ENCODE data around the gene LRRC26.

LRRC26 gene, protein sequence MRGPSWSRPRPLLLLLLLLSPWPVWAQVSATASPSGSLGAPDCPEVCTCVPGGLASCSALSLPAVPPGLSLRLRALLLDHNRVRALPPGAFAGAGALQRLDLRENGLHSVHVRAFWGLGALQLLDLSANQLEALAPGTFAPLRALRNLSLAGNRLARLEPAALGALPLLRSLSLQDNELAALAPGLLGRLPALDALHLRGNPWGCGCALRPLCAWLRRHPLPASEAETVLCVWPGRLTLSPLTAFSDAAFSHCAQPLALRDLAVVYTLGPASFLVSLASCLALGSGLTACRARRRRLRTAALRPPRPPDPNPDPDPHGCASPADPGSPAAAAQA

DNA sequence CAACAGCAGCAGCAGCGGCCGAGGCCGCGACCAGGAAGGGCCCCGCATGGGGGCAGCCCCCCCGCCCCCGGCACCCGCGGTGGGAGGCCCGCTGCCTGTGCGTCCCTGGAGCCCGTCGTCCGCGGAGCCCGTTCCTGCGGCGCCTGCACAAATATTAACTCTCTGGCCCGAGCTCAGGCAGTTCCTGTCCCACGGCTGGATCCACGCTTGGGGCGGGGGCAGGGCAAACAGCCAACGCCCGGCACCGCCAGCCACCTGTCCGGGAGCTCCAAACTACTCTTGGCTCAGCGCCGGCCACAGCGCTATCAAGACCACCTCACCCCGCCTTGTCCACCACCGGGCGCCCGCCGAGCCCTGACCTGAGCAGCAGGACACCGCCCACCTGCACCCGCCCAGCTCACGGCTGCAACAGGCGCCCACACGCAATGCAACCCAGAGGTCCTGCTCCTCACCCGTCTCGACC lies at the start of gene LRRC26:
TSS of gene LRRC26 (minus strand) at position 156 of the 463 bp plus-strand sequence. CDS start at position 48, 108 bp downstream.
- no peak for DNase-seq

DNA sequence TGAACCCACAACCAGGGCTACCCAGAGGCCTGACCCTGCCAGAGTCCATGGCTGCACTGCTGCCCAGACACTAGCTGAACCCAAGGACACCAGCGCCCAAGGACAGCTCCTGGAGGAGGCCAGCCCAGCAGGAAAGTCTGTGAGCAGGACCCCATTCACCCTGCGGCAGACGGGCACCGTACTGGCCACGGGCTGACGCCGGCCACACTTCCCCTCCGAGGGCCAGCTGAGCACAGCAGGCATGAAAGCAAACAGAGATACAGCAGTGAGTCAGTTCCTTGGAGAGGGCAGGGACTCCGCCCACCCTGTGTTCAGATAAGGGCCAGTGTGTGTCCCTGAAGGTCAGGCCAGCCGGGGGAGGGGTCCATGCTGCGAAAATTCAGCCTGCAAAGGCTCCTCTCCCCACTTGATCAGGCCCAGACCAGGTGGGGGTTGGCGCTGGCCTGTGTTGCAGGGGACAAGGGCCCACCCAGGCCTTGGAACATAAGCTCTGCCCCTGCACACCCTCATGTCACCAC lies 49.0 kb upstream of the LRRC26 start:
- DNase-seq: no peak

DNA sequence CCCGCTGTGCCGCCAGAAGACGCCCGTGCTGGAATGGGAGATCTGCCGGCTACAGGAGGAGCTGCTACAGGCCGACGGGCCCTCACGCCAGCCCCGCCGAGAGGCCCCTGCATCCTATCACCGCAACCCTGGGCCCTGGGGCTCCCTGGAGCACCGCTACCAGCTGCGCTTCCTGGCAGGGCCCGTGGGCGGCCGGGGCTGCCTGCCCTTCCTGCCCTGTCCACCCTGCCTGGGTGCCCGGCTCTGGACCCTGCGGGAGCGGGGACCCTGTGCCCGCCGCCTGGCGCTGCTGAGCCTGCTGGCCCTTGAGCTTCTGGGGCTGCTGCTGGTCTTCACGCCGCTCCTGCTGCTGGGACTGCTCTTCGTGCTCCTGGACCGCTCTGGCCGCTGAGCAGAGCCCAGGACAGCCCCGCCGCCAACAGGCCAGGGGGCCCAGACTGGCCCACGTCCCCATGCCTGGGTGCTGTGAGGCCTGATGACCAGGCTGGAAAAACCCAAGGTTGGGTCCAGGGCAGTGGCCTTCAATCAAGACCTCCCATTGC lies 48.4 kb upstream of the LRRC26 start:
- no peak for DNase-seq

DNA sequence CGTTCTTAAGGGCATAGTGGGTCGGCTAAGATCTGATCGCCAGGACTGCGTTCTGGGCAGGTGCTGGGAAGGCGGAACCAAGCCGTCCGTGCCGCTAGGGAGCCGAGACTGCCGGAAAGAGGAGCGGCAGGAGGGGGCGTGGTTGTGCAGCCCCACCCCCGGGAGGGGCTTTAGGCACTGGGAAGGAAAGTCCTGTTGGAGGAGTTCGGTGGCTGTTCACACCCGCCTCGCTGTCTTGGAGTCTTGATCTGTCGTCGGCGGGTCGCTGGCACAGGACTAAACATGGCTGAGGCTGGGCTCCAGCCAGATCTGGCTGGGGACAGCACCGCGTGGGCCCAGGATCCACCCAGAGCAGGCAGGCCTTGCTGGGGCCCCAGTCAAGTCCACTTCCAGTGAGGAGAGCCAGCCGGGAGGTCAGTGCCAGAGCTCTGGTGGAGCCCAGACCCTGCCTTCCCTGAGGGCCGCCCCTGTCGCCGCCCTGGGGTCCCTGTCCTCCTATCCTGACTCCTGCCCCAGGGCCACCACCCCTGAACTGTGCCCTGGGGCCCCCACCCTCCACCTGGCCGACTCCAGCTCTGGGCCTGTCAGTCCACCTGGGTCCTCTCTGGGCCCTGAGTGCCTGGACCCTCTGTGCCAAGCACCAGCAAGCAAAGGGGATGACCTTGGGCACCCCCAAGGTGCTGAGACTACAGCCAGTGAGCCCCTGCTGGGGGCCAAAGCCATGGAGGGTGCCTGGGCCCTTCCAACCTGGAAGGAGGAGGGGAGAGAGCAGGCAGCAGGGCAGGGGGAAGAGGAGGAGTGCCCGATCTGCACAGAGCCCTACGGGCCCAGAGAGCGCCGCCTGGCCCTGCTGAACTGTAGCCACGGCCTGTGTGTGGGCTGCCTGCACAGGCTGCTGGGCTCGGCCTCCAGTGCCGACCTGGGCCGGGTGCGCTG lies 47.7 kb upstream of the LRRC26 start:
- no peak for DNase-seq

DNA sequence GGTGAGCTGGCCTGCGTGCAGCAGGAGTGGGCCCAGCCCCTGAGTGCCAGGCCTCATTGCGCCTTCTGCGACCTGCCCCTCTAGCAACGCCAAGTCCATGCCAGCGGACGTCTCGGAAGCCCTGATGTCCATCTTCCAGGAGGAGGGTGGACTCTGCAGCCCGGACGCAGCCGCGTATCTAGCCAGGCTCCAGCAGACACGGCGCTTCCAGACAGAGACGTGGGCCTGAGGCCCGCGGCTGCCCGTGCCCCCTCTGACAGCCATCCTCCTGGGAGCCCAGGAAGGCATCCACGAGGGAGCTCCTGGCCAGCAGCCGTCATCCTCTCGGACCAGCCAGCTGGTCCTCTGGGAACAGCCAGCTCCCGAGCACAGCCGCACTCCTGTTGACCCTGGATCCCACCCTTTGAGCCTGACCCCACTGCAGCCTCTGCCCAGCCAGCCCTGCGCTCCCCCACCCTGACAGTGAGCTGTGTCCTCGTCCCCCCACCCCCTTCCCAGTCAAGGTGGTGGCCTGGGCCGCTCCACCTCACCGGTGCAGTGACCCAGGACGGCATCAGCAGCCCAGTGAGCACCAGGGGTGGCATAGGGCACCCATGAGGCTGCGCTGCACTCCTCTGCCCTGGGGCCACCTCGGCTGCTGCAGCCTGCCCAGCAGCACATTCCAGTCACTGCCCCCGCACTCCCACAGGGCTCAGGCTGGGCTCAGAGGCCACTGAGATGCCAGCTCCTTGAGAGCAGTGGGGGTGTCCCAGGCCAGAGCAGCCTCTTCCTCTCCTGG lies 46.5 kb upstream of the LRRC26 start:
- DNase-seq: no peak

DNA sequence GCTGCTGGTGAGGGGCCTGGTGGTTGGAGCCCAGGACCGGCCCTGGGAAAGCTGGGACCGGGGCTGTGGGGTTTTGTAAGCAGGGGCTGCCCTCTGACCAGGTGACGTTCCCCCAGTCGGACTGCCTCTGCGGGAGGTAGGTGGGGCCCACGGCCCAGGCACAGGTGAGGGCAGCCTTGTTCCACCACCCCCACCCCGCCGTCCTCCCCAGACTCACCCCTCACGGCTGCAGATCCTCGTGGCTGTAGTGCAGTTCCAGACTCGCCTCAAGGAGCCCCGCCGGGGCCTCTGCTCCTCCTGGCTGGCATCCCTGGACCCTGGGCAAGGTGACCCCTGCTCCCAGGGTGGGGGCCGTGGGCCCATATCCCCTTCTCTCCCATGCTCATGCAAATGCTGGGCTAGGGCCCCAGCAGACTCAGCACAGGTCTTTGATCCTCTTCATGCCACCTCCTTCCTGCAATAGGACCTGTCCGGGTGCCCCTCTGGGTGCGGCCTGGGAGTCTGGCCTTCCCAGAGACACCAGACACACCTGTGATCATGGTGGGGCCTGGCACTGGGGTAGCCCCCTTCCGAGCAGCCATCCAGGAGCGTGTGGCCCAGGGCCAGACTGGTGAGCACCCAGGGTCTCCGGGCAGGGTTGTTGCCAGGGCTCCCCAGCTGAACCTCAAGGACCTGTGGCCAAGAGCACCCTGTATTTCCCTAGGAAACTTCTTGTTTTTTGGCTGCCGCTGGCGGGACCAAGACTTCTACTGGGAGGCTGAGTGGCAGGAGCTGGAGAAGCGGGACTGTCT lies 45.5 kb upstream of the LRRC26 start:
- DNase-seq: no peak

DNA sequence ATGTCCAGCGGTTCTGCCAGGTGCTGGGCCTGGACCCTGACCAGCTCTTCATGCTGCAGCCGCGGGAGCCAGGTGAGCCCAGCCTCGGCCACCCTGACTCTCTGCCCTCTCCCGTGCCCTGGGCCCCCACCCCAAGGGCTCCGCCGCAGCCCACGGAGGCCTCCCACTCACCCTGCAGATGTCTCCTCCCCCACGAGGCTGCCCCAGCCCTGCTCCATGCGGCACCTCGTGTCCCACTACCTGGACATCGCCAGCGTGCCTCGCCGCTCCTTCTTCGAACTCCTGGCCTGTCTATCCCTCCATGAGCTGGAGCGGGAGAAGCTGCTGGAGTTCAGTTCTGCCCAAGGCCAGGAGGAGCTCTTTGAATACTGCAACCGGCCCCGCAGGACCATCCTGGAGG lies 44.8 kb upstream of the LRRC26 start:
- no peak for DNase-seq

DNA sequence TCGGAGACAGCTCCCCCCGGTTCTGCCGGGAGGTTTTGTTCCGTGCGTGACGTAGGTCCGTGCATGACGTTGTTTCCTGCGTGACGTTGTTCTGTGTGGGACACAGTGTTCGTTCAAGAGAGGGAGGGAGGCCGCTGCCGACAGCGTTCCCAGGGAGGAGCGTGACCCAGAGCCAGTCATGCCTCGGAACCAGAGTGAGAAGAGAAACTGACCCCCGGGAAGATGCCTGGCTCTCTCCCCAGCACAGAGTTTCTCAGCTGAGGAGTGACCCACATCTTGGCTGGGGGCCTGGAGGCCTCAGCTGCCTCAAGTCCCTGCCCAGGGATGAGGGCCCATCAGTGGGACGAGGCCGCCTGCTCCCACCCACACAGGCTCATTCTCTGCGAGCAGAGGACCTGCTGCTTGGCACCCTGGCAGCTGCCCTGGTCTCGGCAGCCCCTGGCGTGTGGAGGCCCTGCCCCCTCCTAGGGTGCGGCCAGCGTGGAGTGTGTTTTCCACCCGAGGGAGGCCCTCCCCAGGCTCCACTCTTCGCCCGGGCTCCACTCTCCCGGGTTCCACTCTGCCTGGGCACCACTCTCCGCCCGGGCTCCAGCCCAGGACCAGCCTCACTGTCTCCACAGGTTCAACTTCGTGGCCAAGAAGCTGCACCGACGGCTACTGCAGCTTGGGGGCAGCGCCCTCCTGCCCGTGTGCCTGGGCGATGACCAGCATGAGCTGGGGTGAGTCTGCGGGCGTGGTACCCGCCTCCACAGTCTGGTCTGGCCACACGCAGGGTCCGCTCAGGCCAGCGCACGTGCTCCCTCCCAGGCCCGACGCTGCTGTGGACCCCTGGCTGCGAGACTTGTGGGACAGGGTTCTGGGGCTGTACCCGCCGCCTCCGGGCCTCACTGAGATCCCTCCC lies 43.6 kb upstream of the LRRC26 start:
- DNase-seq: no peak

DNA sequence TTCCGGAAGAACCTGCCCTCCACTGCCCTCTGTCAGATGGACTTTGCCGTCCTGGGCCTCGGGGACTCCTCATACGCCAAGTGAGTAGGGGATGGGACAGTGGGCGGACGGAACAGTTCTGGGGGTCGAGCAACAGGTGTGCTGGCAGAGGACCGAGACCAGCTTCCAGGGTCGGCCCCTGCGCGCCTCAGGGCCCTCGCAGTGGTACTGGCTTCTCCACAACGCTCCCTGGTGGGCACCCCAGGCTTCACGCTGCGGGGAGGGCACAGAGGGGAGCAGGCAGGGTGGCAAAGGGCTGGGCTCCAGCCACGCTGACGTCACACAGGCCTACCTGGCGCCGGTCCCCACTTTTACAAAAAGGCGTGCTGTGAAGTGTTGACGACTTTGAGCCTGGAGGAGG lies 42.7 kb upstream of the LRRC26 start:
- DNase-seq: no peak

DNA sequence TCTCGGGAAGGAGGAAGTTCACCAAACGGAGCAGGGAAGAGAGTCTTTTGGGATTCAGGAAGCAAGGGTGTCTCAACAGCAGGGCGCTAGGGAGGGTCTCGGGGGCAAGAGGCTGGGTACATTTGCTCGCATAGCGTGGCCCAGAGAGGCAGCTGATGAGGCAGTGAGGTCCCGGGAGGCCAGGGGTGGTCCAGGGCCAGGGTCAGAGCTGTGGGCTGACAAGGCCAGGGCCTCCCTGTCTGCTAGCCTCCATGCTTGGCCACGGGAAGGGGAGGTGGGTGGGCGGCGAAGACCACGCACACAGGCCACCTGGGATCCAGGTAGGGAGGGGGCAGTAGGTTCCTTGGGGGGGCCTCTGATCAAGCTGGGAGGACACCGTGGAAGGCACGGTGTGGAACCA lies 41.7 kb upstream of the LRRC26 start:
- no peak for DNase-seq

DNA sequence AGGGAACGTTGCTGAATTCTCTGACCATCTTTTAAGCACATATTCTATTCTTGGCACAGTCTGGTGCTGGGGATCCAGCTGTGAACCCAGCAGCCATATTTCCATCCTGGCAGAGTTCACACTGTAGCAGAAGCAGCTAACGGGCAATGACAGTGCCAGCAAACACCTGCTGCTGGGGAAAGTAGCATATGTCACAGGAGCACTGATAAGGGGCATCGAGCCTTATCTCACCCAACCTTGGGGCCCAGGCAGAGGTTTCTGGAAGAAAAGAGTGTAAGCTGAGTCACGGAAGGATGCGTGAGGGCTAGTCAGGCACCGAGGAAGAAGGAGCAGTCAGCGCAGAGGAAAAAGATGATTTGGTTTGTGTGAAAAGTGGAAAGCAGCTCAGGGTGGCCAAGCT lies 36.8 kb upstream of the LRRC26 start:
- no peak for DNase-seq

DNA sequence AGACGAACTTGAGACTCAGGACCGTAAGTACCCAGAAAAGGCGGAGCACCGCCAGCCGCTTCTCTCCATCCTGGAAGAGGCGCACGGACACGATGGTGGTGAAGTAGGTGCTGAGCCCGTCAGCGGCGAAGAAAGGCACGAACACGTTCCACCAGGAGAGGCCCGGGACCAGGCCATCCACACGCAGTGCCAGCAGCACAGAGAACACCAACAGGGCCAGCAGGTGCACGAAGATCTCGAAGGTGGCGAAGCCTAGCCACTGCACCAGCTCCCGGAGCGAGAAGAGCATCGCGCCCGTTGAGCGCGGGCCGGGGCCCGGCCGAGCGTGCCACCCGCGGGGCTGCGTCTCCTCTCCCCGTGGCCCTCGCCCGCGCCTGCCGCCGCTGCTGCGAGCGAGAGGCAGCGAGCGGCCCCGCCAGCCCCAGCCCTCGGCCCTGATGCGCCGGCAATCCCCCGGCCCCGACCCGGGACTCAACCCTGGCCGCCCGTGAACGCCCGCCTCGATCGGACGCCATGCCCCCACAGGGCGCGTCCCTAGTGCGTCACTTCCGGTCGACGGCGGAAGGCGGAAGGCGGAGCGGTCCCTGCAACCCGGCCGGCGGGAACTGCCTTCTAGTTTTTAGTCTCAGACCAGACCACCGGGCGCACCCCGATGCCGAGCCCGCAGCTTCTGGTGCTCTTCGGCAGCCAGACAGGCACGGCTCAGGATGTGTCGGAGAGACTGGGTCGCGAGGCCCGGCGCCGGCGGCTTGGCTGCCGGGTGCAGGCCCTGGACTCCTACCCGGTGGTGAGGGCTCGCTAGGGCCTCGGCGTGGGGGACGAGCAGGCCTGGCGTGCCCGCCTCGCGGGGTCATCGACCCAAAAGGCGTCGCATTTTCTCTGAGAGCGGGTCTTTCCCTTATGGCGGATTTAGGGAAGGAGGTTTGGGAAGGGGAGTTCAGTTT lies 35.5 kb upstream of the LRRC26 start, which contains the start of the genes NDOR1 and TMEM203:
TSS of gene NDOR1 (plus strand) at position 575 of the 944 bp plus-strand sequence. CDS start at position 653, 78 bp downstream.
TSS of gene TMEM203 (minus strand) at position 523 of the 944 bp plus-strand sequence. CDS start at position 289, 234 bp downstream.
- DNase-seq: peak; percentile 93

DNA sequence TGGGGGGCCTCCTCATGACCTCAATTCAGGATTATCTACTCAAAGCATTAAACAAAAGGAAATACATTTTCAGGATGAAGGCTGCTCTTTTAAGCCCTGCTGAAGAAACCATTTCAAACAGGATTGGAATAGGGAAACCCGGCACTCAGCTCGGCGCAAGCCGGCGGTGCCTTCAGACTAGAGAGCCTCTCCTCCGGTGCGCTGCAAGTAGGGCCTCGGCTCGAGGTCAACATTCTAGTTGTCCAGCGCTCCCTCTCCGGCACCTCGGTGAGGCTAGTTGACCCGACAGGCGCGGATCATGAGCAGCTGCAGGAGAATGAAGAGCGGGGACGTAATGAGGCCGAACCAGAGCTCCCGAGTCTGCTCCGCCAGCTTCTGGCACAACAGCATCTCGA lies 34.9 kb upstream of the LRRC26 start:
- no peak for DNase-seq

DNA sequence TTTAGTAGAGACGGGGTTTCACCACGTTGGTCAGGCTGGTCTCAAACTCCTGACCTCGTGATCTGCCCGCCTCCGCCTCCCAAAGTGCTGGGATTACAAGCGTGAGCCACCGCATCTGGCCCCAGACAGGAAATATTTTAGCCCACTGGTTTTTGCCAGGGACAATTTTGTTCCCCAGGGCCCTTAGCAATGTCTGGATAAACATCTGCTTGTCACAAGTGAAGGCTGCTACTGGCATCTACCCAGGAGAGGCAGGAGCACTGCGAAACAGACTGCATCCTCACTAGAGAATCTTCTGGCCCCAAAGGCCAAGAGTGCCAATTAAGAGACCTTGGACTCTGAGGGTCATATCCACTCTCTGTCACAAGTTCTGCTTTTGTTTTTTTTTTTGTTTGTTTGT lies 33.1 kb upstream of the LRRC26 start:
- no peak for DNase-seq

DNA sequence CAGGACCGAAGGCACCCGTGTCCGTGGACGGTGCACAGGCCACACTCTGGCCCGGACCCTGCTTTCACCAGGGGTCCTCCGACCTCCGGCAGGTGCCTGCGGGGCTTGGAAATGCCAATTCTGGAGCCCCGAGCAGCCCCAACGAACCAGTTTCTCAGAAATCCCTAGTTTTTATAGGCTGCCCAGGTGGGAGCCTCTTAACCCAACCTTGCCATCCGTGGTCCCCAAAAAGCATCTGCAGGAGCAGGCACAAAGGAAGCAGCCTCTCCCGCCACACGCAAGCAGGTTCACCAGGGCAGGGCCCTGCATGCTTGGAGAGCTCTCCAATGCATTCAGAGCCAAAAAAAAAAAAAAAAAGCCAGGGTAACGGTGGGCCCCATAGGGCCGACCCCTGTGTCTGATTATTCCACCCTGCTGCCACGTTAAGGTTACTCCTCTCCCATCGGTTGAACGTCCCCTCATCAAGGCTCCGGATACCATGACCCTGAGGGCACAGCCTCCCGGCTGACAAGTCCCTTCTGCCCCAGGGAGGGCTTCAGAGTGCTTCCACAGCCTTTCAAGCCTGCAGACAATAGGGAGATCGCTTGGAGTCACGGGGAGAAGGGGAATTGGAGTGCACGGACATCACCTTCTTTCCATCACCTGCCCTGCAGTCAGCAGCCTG lies 31.5 kb upstream of the LRRC26 start:
- no peak for DNase-seq

DNA sequence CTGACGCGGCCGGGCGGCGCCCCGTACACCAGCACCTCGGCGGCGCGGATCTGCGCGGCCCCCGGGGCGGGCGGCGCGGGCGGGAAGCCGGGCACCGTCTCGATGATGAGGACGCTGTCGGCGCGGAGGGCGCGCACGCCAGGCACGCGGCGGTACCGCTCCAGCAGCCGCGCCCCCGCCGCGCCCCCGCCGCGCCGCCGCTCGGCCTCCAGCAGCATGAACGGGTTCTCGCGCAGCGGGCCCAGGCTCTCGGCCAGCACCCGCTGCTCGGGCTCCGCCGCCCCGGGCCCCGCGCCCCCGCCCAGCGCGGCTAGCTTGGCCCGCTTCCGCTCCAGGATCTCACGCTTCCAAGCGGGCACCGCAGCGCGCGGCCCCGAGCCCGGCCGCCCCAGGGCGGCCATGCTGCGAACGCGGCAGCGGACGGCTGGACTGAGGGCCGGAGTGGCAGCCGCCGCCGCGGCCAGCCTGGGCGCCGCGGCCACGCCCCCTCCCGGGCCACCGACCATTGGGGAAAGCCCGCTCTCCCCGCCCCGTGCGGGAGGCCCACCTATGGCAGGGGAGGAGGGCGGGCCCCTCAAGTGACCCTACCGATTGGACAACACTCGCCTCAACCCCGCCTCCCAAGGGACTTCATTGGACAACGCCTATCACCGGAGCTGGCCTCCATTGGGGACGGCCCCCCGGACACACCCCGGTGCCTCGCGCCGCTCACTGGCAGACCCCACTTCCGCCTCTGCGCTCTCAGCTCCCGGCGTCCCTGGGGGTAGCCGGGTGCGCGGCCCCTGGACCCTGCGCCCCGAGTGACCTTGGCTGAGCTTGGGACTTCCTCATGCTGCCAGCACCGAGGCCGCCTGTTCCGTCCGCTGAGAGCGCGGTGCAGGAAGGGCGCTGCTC lies 30.7 kb upstream of the LRRC26 start, which contains the start of gene TPRN:
TSS of gene TPRN (minus strand) at position 431 of the 894 bp plus-strand sequence. CDS start at position 401, 30 bp downstream.
- peak; percentile 98 for DNase-seq

DNA sequence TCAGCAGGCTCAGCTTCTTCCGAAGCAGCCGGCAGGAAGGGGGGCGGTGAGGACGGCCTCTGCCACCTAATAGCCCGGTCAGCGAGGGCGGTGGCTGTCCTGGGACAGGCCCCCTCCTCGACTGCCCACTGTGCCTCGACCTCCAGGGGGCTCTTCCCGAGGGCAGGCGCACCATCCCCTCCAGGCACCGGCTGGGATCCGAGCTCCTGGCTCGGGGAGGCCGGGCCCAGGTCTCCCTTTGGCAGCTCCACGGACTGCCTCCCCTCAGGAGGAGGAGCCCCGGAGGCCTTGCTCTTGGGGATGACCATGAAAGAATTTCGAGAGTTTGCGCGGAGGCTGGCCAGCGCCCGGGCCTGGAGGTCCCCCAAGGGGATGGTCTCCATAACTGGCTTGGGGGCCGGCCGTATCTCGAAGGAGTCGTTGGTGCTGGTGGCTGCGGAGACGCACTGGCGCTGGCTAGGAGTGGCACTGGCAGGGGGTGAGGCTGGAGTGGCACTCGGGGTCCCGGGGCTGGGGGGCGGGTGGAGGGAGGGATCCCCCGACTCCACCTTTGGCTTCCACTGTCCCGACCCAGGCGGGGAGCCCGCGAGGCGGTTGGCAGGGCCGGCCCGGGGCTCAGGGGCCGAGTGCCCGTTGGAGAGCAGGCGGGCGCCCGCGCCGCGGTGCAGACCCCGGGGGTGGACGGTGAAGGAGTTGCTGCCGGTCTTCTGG lies 29.7 kb upstream of the LRRC26 start:
- no peak for DNase-seq

Data from stimulated activated CD4-positive, alpha-beta T cell treated with anti-CD3 and anti-CD28 coated beads, Interleukin-1b, Interleukin-23, amount 100 ng/mL, for 48 hours (primary cell).